Mucosa of descending colon (tissue), 3 donors: Measurements from ENCODE around the gene RPL18. TPM values are rescaled to one million over a fixed set of nuclear protein-coding genes. Genes with fewer than 3 reads are reported as not detected.

Source experiments
- ATAC-seq: fragments of 200-7000 bp; cut with Tn5 transposase; one replicate; pipeline ENCODE4 v1.9.1; 2020; ENCODE audit warnings: mild to moderate bottlenecking, moderate library complexity
- DNase-seq, 3 donors: peaks; one replicate each; pipeline ENCODE4 v3.0.0-alpha.2; 2020
- H3K36me3 ChIP-seq: fragments of 200-600 bp; one replicate; pipeline ENCODE4 v1.8.0; 2021; ENCODE audit warnings: low read depth, mild to moderate bottlenecking
- H3K4me1 ChIP-seq: fragments of 200-600 bp; one replicate; pipeline ENCODE4 v1.8.0; 2021; ENCODE audit warnings: low read depth, mild to moderate bottlenecking
- H3K4me3 ChIP-seq: fragments of 200-600 bp; one replicate; pipeline ENCODE4 v1.8.0; 2021; ENCODE audit warnings: mild to moderate bottlenecking
- H3K9me3 ChIP-seq: fragments of 200-600 bp; one replicate; pipeline ENCODE4 v1.8.0; 2021; ENCODE audit warnings: mild to moderate bottlenecking
- intact Hi-C, 2 donors: fragments of 100-400 bp; cut with DNase I in 1 of 2; cut with micrococcal nuclease in 1 of 2; formaldehyde crosslinking; loops; one replicate each; pipeline versions ENCODE4 v1.11.0 to v1.11.1; 2022; cut with DNase I, micrococcal nuclease
- total RNA-seq, 3 donors: library from RNA; stranded (reverse); fragmentation: NEBNext Ultra II Directional in 2 of 3; extraction: Animal tissue kit (Norgen Biotek cat#: 25700) in 2 of 3; gene quantifications; one replicate each; pipeline versions ENCODE4 v1.2.1 to v1.2.4, GENCODE V29; 2021 to 2023
- TF ChIP-seq, protein P1 (sequence below): fragments of 200-600 bp; IDR thresholded peaks from one replicate; pipeline ENCODE4 v1.8.0; 2022; ENCODE audit warnings: antibody characterized with exemption, mild to moderate bottlenecking
- donor health status: DM: no; HTN: no; CAD: no; lungs with moderate emphysema.
- donor health status: DM: no; HTN: no; CAD: no.
- donor health status: DM: no; HTN: yes; CAD: no.

Gene RPL18
- total RNA-seq, 3 donors from 2014 or later, result 999 to 1,336 (median 1,270) TPM

DNA sequence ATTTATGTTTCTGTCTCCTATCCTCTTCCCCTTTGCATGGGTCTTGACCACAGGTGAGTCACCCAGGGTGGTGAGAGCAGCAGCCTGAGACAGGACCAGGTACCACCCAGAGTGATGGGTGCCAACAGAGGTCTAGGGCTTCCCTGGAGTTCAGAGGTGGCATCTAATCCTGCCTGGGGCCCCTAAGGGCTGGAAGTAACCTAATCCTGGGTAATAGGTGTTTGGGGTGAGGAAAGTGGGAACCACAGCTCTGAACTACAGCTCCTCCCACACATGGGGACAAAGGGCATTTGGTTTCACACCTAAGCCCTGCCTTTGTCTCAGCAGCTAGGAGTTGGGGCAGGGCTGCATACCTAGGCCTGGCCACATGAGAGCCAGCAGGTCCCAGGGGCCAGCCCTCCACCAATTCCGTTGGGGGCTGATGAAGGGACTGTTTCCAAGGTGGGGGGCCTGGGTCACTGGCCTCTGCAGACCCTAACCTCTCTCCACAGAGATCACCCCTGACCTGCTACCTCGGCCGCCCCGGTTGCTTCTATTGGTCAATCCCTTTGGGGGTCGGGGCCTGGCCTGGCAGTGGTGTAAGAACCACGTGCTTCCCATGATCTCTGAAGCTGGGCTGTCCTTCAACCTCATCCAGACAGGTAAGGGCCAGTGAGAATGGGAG is 8.4 kb upstream of the RPL18 start:
- ATAC-seq (peak; percentile 43), DNase-seq (peak; percentile 69 to 76 (median 71))
- H3K4me3 ChIP-seq, result no peak overlapping the region

DNA sequence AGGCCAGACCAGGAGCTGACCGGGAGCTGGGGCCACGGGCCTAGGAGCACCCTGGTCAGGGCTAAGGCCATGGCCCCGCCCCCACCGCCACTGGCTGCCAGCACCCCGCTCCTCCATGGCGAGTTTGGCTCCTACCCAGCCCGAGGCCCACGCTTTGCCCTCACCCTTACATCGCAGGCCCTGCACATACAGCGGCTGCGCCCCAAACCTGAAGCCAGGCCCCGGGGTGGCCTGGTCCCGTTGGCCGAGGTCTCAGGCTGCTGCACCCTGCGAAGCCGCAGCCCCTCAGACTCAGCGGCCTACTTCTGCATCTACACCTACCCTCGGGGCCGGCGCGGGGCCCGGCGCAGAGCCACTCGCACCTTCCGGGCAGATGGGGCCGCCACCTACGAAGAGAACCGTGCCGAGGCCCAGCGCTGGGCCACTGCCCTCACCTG is 6.9 kb upstream of the RPL18 start:
- TF ChIP-seq, protein P1, sequence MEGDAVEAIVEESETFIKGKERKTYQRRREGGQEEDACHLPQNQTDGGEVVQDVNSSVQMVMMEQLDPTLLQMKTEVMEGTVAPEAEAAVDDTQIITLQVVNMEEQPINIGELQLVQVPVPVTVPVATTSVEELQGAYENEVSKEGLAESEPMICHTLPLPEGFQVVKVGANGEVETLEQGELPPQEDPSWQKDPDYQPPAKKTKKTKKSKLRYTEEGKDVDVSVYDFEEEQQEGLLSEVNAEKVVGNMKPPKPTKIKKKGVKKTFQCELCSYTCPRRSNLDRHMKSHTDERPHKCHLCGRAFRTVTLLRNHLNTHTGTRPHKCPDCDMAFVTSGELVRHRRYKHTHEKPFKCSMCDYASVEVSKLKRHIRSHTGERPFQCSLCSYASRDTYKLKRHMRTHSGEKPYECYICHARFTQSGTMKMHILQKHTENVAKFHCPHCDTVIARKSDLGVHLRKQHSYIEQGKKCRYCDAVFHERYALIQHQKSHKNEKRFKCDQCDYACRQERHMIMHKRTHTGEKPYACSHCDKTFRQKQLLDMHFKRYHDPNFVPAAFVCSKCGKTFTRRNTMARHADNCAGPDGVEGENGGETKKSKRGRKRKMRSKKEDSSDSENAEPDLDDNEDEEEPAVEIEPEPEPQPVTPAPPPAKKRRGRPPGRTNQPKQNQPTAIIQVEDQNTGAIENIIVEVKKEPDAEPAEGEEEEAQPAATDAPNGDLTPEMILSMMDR, result no peak
- H3K36me3 ChIP-seq, result no peaks in the 10 kb centered on the region
- DNase-seq, result peak; percentile 39 to 76 (median 64)
- no peak for ATAC-seq
- no peaks in the 10 kb centered on the region for H3K9me3 ChIP-seq
- intact Hi-C loops, result no loop called here
- no peak overlapping the region for H3K4me3 ChIP-seq
- peaks cover 45% of the 10 kb centered on the region for H3K4me1 ChIP-seq

More for the DNA sequence above, 8.4 kb upstream of the RPL18 start:
- H3K9me3 ChIP-seq, result no peaks in the 10 kb centered on the region
- H3K4me1 ChIP-seq, result peaks cover 54% of the 10 kb centered on the region
- no peaks in the 10 kb centered on the region for H3K36me3 ChIP-seq
- TF ChIP-seq, protein P1, result no peak
- intact Hi-C loops, result no loop called here

- TF ChIP-seq, protein P1, result no peak
- Histone ChIP-seq H3K4me1 (peaks cover 38% of the 10 kb centered on the region), H3K36me3 (no peaks in the 10 kb centered on the region), H3K4me3 (no peak overlapping the region), H3K9me3 (no peaks in the 10 kb centered on the region)
- ATAC-seq, result peak; percentile 53
- intact Hi-C loops, result no loop called here
- DNase-seq, result peak; percentile 76 to 85 (median 83)
Observed at GRCh38 chr19:48624791-48625723, 6.1 kb upstream of the RPL18 start.

DNA sequence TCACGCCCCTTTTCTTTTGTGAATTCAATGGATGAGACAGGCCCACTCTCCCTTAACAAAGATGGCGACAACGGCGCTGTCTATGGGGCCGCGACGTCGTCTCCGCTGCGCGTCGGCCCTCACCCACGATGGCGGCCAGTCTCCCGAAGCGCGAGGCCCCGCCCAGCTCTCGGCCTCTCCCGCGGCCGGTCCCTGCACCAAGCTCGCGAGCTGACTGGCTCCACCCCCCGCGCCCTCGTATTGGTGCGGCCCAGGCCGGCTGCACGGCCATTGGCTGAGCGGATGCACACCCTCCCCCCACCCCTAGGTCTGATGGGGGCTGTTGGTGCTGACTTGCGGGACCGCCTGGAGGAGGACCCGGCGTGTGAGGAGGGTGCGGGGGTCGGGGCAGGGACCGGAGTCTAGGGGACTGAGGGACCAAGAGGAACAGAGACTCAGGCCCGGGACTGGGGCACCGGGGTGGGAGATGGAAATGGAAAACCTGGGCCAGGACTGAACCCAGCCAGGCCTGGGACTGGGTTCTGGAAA is 5.2 kb upstream of the RPL18 start:
- peaks cover 2% of the 10 kb centered on the region for H3K36me3 ChIP-seq
- peaks cover 38% of the 10 kb centered on the region for H3K4me1 ChIP-seq
- peak overlapping the region; percentile 20 for H3K4me3 ChIP-seq
- TF ChIP-seq, protein P1, result no peak
- peak; percentile 80 for ATAC-seq
- no peaks in the 10 kb centered on the region for H3K9me3 ChIP-seq
- intact Hi-C loops, result no loop called here
- DNase-seq, result peak; percentile 98 to 99 (median 99)

- intact Hi-C loops, result no loop called here
- no peaks in the 10 kb centered on the region for H3K9me3 ChIP-seq
- TF ChIP-seq, protein P1, result no peak
- DNase-seq (no peak), ATAC-seq (no peak)
- H3K4me3 ChIP-seq, result no peak overlapping the region
- H3K36me3 ChIP-seq, result peaks cover 3% of the 10 kb centered on the region
- peaks cover 34% of the 10 kb centered on the region for H3K4me1 ChIP-seq
Observed at GRCh38 chr19:48623556-48624066, 4.6 kb upstream of the RPL18 start.
